Measurements from ENCODE around the gene SEC24B.
A peak's percentile ranks its signal among the peaks of the same experiment; 100 is the strongest.

SEC24B gene

DNA sequence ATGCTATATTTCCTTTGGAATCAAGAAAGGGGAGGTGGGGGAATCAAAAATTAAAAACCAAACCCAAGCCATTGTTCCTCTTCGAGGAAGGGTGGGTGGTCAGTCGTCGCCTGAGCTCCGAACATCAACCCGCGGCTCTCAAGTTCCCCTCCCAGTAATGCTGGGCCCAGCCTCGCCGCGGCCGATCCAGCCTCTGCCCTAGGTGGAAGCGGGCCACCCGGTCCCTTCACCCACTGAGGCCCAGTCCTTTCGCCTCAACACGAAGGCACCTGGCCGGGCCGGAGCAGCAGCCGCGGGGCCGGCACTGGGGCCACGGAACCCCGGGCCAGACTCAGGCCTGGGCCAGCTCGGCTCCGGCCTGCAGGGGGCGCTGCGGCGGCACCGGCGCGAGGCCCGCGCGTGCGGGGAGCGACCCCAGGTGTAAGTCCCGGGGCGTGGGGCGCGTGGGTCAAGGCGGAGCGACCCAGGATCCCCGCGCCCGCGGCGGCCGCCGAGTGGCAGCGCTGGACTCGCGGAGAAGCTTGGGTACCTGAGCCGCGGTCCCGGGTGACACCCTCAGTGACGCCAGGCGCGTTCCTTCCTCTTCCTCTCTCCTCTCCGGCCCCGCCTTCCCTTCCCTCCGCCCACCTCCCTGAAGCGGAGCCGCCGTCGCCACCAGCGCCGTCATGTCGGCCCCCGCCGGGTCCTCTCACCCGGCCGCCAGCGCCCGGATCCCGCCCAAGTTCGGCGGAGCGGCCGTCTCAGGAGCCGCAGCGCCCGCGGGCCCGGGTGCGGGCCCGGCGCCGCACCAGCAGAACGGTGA is at the start of gene SEC24B:
Gene SEC24B (plus strand): TSS at position 611 of the 802 bp plus-strand sequence. CDS start 55 bp downstream, at position 666.
- peak in 55 of 56 donors; percentile 16 to 92 (median 77) for DNase-seq

DNA sequence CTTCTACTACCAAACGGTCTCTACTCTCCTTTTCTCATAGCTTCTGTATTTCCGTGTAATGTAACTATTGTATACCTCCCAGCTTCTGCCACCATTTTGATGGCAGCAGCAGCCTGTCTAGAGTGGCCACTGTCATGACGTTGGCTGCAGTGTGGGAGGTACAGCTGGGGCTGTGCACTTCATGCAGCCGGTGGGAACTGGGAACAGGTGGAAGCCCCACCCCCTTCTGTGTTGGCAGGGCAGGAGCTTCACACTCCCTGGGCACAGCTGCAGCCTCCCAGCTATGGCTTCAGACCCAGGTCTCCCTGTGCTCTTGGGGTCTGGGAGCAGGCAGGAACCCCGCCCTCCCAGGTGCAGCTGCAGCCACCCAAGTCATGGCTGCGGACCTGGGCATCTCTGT is 49.8 kb upstream of the SEC24B start:
- DNase-seq = no peak

DNA sequence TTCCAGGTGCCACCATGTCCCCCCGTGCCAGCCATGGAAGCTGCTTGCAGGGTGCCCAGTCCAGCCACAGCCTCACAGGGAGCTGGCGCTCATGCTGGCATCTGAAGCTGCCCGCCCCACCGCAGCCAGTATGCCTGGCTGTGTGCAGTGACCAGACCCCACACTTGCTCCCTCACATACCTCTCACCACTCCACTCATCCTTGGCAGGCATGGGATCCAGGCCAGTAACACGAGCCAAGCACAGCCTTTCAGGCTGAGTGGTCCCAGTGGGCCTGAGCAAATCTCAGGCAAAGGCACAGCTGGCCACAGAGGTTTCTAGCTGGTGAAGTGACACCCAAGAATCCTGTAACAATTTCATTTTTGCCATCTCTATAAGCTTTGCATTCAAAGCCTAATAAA is 48.4 kb upstream of the SEC24B start:
- DNase-seq = no peak

DNA sequence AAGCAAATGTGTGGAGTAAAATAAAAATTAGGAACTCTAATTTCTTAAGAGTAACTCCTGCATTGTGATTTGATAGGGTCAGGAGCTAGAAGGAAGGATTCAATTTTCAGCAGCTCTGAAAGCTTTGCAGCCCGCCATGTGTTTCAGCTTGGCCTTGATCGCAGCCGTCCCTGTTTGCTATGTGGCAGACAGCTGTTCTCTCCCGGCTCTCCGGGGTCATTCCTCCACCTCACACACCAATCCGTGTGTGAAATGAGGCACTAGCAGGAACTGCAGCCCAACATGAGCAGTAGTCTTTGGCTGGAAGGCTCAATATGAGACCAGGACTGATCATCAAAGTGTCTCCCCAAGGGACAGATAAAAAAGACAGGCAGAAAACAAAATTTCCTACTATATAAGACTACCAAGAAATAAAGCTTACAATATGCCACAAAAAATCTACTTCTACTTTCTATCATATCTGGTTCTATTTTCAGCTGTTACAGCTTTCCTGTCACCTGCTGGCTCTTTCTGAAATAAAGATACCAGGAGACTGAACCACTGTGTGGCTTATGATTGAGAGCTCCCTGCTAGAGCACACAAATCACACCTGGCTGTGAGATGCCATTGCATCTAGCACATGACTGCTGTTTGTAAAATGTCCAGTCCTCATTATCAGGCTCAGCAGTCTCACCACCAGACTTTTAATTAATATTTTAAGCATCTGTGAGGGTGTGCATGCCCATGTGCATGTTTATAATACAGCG is 44.1 kb upstream of the SEC24B start:
- DNase-seq = no peak

DNA sequence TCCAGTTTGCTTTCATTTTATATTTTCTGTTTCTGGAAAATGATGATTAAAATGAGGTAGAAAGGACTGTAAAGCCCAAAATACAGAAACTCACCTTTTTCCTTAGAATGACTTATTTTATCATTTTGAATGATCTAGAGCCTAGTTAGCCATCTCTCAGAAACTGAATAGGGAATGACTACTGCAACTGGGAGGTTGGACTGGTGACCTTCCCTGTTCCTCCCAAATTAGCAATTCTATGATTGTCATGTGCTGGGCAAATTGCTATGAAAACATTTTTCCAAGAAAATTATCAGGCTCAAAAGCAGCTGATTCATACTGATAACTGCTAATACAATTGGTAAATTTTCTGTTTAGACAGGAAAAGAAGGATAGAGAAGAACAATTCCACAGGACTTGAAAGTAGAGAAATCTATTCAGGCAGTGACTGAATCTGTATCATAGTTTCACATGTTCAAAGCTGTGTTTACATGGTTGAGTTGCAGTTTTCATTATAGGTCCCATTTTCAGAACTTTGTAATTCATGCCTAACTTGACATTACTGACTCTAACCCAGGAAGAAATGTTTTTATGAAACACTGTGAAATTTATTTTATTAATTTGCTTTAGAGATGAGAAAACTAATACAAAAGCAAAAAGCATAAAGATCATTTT is 43.4 kb upstream of the SEC24B start:
- DNase-seq = no peak

DNA sequence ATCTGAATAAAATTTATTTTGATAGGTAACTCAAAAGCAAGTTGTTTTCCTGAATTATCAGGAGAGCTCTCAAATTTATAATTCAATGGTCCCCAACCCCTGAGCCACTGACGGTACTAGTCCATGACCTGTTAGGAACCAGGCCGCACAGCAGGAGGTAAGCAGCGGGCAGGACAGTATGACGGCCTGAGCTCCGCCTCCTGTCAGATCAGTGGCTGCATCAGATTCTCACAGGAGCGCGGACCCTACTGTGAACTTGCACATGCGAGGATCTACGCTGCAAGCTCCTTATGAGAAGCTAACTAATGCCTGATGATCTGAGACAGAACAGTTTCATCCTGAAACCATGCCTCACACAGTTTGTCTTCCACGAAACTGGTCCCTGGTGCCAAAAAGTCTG is 37.9 kb upstream of the SEC24B start:
- DNase-seq = no peak

DNA sequence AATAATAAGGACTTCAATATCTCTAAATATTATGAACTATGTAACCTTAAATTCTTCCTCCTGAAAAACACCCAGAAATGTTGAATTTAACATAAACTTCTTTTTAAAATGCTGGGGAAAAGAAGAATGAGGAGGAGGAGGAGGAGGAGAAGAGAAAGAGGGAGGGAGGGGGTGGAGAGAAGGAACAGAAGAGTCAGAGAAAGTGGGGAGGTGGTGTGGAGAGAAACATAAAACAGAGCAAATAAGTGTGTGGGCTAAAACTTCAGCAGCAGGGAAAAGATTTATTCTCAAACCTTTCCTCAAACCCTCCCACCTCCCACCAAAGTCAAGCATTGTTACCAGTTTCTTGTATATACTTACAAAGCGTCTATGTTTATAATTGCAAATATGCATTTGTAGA is 34.7 kb upstream of the SEC24B start:
- DNase-seq = no peak

DNA sequence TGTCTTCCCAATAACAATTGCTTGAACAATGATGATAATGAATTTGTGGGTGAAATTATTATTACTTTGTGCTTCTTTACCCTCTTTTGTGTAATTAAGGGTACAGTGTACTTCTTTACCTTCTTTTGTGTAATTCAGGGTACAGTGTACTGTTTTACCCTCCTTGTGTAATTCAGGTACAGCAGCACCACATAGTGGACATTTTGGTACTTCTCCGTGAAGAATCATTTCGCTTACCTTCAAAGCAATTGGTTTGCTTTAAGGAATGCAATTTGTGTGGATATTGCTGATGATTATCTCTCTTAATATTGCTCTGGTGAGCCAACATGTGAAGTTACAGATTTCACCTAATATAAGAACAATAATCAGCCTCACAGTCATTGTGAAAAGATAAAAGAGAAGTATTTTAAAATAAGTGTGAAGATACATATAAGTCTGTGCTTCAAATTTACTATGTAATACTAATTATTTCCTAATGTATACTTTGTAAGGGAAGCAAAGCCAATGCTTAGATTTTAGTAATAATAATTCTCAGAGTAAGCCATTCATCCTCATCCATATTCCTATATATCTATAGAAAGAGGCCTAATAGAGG is 27.2 kb upstream of the SEC24B start:
- peak in 7 of 56 donors; percentile 0 to 25 (median 5) for DNase-seq

DNA sequence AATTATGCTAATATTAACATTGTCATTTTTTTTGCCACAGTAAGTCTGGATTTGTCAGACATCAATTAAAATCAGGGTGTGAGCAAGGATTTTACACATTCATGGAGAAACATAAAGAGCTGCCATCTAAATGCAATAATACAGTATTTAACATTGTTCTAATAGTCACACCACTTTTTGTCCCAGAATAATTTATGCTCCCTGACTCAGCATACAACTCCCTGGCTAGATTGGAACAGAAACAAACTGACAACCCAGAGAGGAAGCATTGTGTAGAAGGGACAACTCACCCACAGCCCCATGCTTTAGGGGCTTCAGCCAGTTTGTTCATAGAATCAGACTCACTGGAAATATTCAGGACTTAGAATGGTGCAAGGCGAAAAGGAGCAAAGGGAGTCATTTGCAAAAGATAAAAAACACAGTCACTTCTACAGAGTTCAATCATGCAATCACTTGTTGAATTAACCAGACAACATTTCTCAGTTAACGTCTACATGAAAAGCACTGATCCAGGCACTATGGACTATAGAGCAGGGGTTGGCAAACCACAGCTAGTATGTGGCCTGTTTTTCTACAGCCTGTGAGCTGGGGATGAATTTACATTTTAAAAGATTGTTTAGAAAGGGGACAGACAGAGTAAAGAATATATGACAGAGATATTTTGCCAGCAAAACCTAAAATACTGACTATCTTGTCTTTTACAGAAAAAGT is 26.4 kb upstream of the SEC24B start:
- no peak for DNase-seq

DNA sequence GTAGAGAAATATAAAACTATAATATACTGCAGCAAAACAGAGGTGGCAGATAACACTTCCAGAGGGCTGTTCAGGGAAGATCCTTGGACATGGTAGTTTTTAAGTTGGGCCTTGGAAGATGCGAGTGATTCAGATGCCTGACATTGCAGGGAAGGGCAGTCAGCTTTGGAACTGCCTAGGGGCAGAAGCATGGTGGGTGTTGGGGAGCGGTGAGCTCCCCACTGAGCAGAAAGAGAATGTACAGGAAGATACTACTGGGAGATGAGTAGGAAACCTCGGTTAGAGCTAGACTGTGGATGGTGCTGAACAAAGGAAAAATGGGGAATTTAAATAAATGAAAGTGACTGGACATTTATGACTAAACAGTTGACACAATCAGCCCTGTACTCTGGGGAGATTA is 24.9 kb upstream of the SEC24B start:
- DNase-seq = no peak

DNA sequence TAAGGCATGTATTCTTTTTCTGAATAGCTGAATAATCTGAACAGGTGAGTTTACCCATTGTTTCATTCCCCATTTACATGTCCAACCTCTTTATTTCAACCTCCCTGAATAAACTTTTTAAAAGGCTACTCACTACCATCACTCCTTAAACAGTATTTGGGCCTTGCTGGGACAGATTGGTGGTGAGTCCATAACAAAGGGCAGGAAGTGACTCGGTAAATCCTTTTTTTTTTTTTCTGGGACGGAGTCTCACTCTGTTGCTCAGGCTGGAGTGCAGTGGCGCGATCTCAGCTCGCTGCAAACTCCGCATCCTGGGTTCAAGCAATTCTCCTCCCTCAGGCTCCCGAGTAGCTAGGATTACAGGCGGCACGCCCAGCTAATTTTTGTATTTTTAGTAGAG is 23.4 kb upstream of the SEC24B start:
- no peak for DNase-seq

DNA sequence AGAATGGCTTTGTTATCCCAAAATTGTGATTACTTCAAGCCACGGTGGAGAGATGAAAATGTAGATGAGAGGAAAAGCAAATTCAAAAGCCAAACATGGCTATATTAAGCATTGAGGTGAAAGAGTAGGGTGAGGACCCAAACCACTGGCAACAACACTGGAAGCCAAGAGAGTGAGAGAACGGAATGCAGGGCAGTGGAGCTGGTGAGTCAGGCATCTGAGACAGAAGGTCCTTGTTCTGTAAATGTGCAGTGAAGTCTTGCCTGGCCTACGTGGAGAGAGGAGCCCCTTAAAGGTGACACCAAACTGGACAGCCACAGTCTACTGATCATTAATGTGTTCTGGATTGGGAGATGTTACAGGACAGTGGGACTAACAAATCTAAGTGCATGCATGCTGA is 22.8 kb upstream of the SEC24B start:
- DNase-seq = no peak

DNA sequence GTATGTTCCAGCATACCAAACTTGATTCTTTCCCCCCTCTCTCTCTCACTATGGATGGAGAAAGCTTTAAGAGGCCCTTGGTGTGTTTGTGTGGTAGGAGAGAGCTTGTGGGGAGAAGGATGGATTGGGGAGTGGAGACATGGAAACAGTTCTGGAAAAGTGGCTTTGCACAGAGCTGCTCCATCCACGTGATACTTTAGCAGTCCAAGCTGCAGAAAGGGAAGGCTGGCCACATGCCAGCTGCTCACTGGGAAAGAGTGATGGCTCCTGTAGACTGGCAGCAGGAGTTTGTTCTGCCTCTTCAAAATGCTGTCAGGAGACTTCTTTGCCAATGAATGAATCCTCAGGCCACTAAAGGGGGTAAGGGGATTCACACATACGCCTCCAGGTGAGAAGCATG is 21.7 kb upstream of the SEC24B start:
- peak in 34 of 56 donors; percentile 1 to 58 (median 16) for DNase-seq

DNA sequence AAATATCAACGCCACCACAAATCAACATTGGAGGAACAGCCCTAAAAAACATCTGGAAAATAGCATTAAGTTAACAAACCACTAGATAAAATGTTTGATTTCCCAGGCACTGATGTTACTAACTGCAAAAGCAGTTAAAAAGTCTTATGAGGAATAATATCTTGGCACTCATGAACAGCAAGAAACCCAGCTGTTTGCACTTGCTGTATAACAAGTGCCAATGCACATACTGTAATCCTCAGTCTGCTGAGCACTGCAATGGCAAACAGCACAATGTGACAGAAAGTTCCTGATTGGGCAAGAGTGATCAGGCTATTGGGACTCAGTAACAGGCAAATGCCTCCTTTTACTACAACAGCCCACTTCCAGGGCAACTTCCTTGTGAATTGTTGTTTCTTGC is 20.8 kb upstream of the SEC24B start:
- DNase-seq = no peak

DNA sequence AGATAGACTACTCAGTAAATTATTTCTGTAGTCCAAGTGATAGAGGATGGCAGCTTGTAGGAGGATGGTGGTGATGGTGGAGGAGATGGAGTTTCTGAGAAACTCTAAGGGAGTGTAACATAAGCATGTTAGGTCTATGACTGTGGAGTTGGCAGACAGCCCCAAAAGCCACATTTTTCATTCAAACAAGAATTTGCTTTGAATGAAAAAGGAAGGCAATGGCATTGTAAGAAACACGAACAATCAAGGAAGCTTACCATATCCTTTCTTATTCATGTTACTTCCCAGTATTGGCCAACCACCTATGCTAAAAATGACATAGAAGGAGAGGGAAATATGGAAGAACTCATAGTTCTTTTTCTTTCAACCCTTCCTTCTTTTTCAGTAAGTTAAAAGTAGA is 18.7 kb upstream of the SEC24B start:
- DNase-seq = no peak

DNA sequence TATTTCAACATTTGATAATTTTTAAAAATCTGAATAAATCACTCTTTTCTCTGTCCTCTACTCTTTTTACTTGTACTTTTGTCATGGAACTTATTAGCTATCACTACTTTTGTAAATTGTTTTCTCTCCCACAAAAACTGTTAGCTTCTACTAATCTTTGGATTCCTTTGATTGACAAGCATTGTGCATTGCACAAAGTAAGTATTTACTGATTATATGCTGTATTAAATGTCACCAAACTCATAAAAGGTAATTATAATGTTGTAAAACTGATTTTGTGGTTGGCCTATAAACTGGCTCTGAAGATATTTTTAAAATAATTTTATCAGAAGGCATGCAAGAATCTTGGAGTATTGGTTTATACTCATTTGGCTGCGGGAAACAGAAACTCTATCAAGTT is 15.0 kb upstream of the SEC24B start:
- no peak for DNase-seq

DNA sequence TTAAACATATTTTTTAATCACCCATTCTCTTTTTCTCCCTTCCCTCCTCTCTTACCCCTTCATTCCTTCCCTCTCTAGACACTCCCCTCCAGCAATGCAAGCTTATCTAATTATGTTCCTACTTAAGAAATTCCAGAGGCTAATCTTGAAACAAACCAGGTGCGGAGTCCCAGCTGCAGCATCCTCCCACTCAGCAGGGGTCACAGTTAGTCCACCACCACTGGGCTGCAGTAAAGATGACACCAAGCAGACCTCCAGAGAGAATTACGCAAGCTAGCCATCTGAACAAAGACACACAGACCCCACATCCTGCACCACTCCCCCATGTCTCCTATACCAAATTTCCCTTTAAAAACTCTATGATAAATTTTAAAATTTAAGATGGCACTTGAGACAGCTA is 13.9 kb upstream of the SEC24B start:
- no peak for DNase-seq

DNA sequence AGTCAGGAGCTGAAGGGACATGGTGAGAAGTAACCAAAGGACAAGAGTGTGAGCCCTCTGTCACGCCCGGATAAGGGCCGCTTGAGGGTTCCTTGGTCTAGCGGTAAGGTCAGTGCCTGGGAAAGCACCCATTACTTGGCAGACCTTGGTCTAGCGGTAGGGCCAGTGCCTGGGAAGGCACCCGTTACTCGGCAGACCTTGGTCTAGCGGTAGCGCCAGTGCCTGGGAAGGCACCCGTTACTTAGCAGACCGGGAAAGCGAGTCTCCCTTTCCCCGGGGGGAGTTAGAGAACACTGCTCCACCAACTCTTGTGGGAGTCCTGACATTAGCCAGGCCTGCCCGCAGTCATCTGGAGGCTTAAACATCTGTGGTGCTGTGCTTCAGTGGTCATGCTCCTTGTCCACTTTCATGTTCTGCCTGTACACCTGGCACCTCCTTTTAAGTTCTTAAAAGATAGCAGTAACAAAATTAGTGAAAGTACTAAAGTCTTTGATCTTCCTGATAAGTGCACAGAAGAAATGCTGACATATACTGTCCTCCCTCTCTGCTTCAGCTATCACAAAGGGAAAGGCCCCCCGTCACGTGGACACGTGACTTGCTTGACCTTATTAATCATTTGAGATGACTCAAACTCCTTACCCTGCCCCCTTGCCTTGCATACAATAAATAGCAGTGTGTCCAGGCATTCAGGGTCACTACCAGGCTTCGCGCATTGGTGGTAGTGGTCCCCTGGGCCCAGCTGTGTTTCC is 9.3 kb upstream of the SEC24B start:
- DNase-seq = no peak

DNA sequence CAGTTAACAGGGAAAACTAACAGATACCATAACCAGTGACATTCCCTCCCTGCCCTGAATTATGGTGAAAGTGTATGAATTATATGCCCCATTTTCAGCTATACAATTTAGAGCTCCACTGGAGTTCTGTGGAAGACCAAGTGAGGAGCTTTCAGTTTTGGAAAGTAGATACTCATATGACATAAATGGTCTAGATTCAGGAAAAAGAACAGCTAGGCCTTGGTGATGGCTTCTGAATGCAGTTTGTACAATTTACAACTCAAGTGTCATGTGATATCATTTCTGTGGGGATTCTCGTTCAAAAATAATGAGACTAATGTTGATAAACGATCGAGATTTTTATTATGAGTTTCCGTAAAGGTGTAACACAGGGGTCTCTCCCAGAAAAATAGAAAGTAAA is 8.2 kb upstream of the SEC24B start:
- no peak for DNase-seq

DNA sequence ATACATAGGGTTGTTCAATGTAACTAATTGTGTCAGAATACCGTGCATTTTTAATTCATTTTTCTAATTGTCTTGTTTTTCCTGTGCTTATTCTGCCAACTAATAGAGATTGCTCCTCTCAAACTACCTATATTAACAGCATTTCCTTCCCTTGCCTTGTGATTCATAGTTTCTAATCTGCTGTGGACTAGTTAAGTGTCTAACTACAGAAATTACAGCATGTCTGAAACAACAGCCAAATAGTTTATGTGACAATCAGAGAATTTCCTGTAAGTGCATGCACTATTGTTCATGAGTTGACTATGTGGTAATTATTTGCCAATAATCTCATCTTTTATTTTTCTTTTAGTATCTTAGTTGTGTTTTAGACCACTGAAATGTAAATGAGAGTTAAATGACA is 4.1 kb upstream of the SEC24B start:
- no peak for DNase-seq

DNA sequence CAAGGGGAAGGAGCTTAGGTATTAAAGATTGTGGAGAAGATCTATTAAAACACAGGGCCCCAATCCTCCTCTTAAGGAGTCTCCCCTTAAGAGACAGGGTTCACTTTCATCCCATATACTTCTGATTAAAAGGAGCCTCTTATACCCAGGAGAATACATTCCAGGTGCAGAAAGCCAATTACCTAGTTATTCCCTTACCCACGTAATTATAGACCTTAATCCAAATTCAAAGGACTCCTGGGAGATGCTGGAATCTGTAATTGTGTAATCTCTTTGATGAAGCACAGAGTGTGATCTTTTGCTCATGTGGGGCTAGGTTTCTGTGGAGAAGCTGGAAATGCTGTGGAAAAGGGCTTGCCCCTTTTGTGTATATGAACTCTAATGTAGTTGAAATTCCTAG is 1.4 kb upstream of the SEC24B start:
- DNase-seq = no peak
